Loucy (cell line): ENCODE measurements around the gene GDPD5.

Experiments
- H2AFZ ChIP-seq: fragments of 200-600 bp; sonication (generic); 2 replicates; pipeline ENCODE4 v1.6.0; 2016; ENCODE audit warnings: antibody characterized with exemption, mild to moderate bottlenecking, low read length, moderate library complexity
- H3F3A ChIP-seq: fragments of 200-600 bp; 2 replicates; pipeline ENCODE4 v1.6.0; 2016; ENCODE audit warnings: antibody characterized with exemption, low read depth, mild to moderate bottlenecking
- H3K27me3 ChIP-seq: fragments of 200-600 bp; sonication (generic); 2 replicates; pipeline ENCODE4 v1.6.1; 2014; ENCODE audit warnings: low read length, mild to moderate bottlenecking; ENCODE audit not compliant: insufficient read depth, poor library complexity, severe bottlenecking
- H3K36me3 ChIP-seq: fragments of 200-600 bp; sonication (generic); 2 replicates; pipeline ENCODE4 v1.6.1; 2016; ENCODE audit warnings: low read length; ENCODE audit not compliant: insufficient read depth
- H3K4me1 ChIP-seq: fragments of 200-600 bp; sonication (generic); 2 replicates; pipeline ENCODE4 v1.5.1; 2014; ENCODE audit warnings: low read length, mild to moderate bottlenecking; ENCODE audit not compliant: insufficient read depth, poor library complexity, severe bottlenecking
- H3K4me2 ChIP-seq: fragments of 200-600 bp; sonication (generic); 2 replicates; pipeline ENCODE4 v1.6.0; 2014; ENCODE audit warnings: antibody characterized with exemption, low read length, low read depth, mild to moderate bottlenecking; ENCODE audit not compliant: poor library complexity, severe bottlenecking
- H3K4me3 ChIP-seq: fragments of 200-600 bp; sonication (generic); 2 replicates; pipeline ENCODE4 v1.5.1; 2014; ENCODE audit warnings: low read length, mild to moderate bottlenecking, mixed read lengths; ENCODE audit not compliant: poor library complexity, severe bottlenecking
- H3K79me2 ChIP-seq: fragments of 200-600 bp; sonication (generic); 2 replicates; pipeline ENCODE4 v1.6.1; 2014; ENCODE audit warnings: low read length; ENCODE audit not compliant: insufficient read depth
- H3K9ac ChIP-seq: fragments of 200-600 bp; sonication (generic); 2 replicates; pipeline ENCODE4 v1.6.0; 2014; ENCODE audit warnings: mild to moderate bottlenecking, low read depth, low read length, moderate library complexity; ENCODE audit not compliant: poor library complexity, severe bottlenecking
- H3K9me2 ChIP-seq: fragments of 200-600 bp; sonication (generic); replicated peaks from 2 replicates; pipeline ENCODE4 v1.6.1; 2016; ENCODE audit warnings: low read depth, low read length, mixed read lengths
- H3K9me3 ChIP-seq: fragments of 200-600 bp; sonication (generic); 2 replicates; pipeline ENCODE4 v1.6.1; 2014; ENCODE audit warnings: mild to moderate bottlenecking, antibody characterized with exemption, low read length, low read depth; ENCODE audit not compliant: insufficient read depth
- H4K20me1 ChIP-seq: fragments of 200-600 bp; sonication (generic); 2 replicates; pipeline ENCODE4 v1.6.0; 2014; ENCODE audit warnings: antibody characterized with exemption, low read length, mild to moderate bottlenecking; ENCODE audit not compliant: insufficient read depth, poor library complexity, severe bottlenecking
- EZH2phosphoT487 ChIP-seq: fragments of 200-600 bp; IDR thresholded peaks from 2 replicates; pipeline ENCODE4 v1.6.1; 2018; ENCODE audit warnings: antibody characterized with exemption, mild to moderate bottlenecking, moderate library complexity, borderline replicate concordance
- TF ChIP-seq, protein P1 (sequence below): fragments of 200-600 bp; sonication (generic); conservative IDR thresholded peaks from 2 replicates; pipeline ENCODE4 v1.5.1; 2014; ENCODE audit warnings: mild to moderate bottlenecking, antibody characterized with exemption, low read length

The GDPD5 gene

DNA sequence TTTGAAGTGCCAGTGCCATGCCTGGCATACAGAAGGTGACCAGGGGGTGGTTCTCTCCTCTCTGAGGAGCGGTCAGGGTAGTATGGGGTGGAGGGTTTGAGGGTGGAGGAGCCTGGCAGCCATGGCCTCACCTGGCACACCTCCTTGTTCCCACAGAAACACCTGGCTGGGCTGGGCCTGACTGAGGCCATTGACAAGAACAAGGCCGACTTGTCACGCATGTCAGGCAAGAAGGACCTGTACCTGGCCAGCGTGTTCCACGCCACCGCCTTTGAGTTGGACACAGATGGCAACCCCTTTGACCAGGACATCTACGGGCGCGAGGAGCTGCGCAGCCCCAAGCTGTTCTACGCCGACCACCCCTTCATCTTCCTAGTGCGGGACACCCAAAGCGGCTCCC lies 45.9 kb upstream of the GDPD5 start:
- H4K20me1 ChIP-seq, result no peaks in the 10 kb centered on the region
- H3K9me2 ChIP-seq, result no peaks in the 10 kb centered on the region
- no peaks in the 10 kb centered on the region for H3K36me3 ChIP-seq
- H3K27me3 ChIP-seq, result no peaks in the 10 kb centered on the region
- H3K4me1 ChIP-seq, result no peaks in the 10 kb centered on the region
- H3K9ac ChIP-seq, result no peak overlapping the region
- no peaks in the 10 kb centered on the region for H3F3A ChIP-seq
- H3K9me3 ChIP-seq, result no peaks in the 10 kb centered on the region
- no peak overlapping the region for H3K4me2 ChIP-seq
- no peaks in the 10 kb centered on the region for H3K79me2 ChIP-seq
- no peak overlapping the region for H2AFZ ChIP-seq
- no peak for TF ChIP-seq EZH2phosphoT487
- TF ChIP-seq, protein P1, sequence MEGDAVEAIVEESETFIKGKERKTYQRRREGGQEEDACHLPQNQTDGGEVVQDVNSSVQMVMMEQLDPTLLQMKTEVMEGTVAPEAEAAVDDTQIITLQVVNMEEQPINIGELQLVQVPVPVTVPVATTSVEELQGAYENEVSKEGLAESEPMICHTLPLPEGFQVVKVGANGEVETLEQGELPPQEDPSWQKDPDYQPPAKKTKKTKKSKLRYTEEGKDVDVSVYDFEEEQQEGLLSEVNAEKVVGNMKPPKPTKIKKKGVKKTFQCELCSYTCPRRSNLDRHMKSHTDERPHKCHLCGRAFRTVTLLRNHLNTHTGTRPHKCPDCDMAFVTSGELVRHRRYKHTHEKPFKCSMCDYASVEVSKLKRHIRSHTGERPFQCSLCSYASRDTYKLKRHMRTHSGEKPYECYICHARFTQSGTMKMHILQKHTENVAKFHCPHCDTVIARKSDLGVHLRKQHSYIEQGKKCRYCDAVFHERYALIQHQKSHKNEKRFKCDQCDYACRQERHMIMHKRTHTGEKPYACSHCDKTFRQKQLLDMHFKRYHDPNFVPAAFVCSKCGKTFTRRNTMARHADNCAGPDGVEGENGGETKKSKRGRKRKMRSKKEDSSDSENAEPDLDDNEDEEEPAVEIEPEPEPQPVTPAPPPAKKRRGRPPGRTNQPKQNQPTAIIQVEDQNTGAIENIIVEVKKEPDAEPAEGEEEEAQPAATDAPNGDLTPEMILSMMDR, result no peak
- no peak overlapping the region for H3K4me3 ChIP-seq

DNA sequence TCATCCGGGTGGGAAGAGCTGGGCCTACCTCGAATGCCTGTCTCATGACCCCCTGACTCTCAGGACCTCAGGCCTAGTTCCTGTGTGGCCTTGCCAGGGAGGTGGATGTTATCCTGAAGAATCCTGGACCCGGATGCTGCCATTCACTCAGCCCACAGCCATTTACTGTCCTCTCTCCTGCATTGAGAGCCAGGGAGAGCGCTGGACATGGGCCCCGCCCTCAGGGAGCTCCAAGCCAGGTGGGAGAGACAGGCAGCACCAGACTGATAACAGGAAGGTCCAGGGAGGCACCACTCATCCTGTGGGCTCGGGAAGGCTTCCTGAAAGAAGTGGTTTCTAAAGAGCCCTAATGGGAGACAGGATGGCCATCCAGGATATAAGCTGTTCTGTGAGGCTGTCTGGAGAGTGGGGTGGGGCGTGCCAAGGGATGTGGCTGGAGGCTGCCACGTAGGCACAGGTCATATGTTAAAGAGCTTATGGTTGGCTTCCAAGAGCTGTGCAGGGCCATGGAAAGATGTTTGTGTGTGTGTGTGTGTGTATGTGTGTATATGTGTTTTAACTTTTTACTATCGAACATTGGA lies 44.9 kb upstream of the GDPD5 start:
- no peak overlapping the region for H3K4me3 ChIP-seq
- H3K36me3 ChIP-seq, result no peaks in the 10 kb centered on the region
- TF ChIP-seq EZH2phosphoT487, result no peak
- TF ChIP-seq, protein P1, result no peak
- H3K4me2 ChIP-seq, result no peak overlapping the region
- H3K9me3 ChIP-seq, result no peaks in the 10 kb centered on the region
- H3K9me2 ChIP-seq, result no peaks in the 10 kb centered on the region
- H3K27me3 ChIP-seq, result no peaks in the 10 kb centered on the region
- no peaks in the 10 kb centered on the region for H3K4me1 ChIP-seq
- no peaks in the 10 kb centered on the region for H3F3A ChIP-seq
- H3K79me2 ChIP-seq, result no peaks in the 10 kb centered on the region
- no peak overlapping the region for H3K9ac ChIP-seq
- H4K20me1 ChIP-seq, result no peaks in the 10 kb centered on the region
- no peak overlapping the region for H2AFZ ChIP-seq

DNA sequence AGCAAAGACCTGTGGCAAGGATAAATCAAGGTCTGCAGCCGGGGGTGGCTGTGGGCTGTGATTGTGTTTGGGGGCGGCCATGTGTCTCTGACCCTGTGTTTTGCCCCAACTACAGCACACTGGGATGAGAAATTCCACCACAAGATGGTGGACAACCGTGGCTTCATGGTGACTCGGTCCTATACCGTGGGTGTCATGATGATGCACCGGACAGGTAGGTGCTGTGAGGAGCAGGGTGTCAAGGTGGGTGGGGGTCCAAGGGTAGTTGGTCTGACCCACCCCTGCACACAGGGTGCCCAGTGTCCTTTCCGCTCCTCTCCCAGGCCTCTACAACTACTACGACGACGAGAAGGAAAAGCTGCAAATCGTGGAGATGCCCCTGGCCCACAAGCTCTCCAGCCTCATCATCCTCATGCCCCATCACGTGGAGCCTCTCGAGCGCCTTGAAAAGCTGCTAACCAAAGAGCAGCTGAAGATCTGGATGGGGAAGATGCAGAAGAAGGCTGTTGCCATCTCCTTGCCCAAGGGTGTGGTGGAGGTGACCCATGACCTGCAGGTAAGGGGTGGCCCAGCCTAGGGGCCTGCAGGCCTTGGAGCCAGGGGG lies 43.0 kb upstream of the GDPD5 start:
- H3K4me2 ChIP-seq, result no peak overlapping the region
- H3K79me2 ChIP-seq, result no peaks in the 10 kb centered on the region
- H4K20me1 ChIP-seq, result no peaks in the 10 kb centered on the region
- TF ChIP-seq, protein P1, result no peak
- no peak for TF ChIP-seq EZH2phosphoT487
- H3K9me3 ChIP-seq, result no peaks in the 10 kb centered on the region
- H3K36me3 ChIP-seq, result no peaks in the 10 kb centered on the region
- no peak overlapping the region for H3K4me3 ChIP-seq
- no peaks in the 10 kb centered on the region for H3K9me2 ChIP-seq
- H2AFZ ChIP-seq, result no peak overlapping the region
- H3K9ac ChIP-seq, result no peak overlapping the region
- H3F3A ChIP-seq, result no peaks in the 10 kb centered on the region
- H3K4me1 ChIP-seq, result no peaks in the 10 kb centered on the region
- no peaks in the 10 kb centered on the region for H3K27me3 ChIP-seq
